ENCODE data around the gene GABRB3.

Gene GABRB3

DNA sequence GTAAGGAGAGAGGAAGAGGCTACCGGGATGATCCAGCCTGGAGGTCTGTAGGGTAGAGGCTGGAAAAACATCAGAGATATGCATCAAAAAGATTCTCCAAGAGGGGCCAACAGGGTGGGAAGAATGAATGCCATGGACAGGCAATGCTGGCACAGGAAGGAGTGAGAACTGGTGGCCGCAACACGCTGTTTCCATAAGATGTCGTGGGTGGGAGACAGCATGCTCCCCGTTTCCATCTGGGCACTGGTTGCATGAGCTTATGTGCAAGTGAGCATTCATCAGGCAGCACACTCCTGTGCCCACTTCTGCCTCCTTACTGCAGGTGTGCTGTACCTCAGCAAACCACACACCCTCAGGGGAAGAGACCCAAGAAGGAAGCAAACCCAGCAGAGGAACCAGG, 59.4 kb downstream of the GABRB3 start:
- TF ChIP-seq, protein P1, sequence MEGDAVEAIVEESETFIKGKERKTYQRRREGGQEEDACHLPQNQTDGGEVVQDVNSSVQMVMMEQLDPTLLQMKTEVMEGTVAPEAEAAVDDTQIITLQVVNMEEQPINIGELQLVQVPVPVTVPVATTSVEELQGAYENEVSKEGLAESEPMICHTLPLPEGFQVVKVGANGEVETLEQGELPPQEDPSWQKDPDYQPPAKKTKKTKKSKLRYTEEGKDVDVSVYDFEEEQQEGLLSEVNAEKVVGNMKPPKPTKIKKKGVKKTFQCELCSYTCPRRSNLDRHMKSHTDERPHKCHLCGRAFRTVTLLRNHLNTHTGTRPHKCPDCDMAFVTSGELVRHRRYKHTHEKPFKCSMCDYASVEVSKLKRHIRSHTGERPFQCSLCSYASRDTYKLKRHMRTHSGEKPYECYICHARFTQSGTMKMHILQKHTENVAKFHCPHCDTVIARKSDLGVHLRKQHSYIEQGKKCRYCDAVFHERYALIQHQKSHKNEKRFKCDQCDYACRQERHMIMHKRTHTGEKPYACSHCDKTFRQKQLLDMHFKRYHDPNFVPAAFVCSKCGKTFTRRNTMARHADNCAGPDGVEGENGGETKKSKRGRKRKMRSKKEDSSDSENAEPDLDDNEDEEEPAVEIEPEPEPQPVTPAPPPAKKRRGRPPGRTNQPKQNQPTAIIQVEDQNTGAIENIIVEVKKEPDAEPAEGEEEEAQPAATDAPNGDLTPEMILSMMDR (IDR thresholded peaks at IDR 0.05), result no peak

DNA sequence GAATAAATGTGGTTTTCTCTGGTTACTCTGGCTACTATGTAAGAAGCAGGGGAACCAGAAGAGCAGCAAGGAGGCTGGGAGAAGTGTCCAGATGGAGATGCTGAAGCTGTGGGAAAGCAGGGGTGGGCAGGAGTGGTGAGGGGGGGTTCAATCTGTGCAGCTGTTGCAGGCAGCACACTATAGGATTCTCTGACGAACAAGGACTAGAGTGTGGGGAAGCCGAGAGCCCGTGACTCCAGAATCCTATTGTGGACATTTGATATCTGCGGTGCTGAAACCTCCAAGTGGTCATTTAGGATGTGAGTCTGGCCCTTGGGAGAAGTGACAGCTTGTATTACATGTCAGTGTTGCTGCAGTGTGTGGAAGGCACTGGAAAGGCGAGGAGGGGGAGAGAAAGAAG, 60.5 kb downstream of the GABRB3 start:
- TF ChIP-seq, protein P1 (IDR thresholded peaks at IDR 0.05), result no peak

DNA sequence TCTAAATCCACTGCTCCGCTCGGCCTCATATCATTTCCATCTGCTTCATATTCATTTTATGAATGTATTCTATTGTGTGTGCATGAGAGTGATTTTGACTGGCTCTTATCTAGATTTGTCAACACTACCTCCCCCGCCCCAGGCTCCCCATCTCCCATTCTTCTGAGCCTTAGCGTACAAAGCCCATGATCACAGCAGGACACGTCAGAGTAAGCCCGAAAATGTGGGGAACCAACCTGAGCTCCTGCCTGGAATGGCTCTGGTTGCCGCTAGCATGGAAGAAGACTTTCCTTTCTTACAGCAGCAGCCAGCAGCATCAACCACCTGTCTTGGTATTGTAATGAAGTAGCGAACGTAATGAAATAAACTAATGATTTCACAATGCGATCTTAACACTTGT, 61.4 kb downstream of the GABRB3 start:
- TF ChIP-seq, protein P1 (IDR thresholded peaks at IDR 0.05), result no peak

DNA sequence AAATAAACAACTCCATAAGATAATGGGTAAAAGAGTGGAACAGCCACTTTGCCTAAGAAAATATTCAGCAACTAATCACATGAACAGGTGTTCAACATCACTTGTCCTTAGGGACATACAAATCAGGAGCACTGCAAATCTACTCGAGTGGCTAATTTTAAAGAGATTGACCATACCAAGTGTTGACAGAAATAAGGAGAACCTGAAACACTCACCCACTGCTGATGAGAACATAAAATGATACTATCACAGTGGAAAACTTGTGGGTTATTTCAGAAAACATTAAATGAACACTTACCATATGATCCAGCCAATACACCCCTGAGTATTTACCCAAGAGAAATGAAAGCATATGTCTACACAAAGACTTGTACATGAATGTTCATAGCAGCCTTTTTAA, 70.5 kb downstream of the GABRB3 start:
- TF ChIP-seq, protein P1 (IDR thresholded peaks at IDR 0.05), result no peak

DNA sequence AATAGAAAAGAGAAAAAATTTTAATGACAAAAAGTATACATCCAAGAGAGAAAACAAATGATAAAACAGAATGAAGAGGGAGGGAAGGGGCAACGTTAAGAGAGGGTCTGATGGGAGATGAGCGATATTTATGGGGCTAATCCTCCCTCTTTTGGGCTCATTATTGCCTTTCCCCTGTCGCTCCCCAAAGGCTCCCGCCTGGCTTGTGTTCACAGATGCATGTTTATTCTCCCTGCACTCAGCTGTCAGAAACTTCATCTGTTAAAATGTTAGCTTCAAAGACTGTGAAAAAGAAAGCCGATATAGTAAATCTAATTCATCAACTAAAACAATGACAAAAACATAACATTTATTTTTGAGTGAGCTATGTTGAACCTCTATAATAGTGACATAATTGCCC, 74.3 kb downstream of the GABRB3 start:
- TF ChIP-seq, protein P1 (IDR thresholded peaks at IDR 0.05), result no peak

DNA sequence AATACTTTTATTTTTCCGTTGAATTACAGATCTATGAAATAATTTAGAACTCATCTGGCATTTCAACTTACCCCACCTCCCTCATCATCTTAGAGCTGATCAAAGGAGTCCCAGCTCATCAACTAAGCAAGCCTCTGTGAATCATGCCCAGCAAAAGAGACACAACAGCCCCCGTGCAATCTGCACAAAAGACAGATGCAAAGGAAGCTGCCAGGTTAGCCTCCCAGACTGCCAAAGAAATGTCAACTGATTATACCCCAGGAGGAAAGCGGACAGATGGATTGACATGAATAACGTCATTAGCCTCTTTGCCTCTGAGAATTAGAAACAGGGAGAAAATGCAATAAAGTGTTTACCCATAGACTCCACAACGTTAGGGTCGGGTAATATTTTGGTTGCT, 75.0 kb downstream of the GABRB3 start:
- TF ChIP-seq, protein P1 (IDR thresholded peaks at IDR 0.05), result no peak

DNA sequence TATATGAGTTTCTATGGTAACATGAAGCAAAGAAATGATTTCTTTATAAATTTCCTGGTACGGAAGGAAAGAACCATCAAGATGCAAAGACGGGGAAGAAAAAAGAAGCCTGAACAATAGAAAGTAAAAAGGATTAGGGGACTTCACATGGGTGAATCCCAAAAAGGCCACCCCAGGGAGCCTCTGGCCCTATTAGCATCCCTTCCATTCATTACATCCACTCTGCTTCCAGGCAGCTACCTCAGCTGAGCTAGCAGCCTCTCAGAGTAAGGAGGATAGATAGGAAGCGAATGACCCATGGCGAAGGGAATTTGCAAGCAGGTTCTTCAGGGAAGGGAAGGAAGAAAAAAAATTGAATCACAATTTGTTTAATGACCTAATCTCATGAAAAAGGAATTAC, 81.6 kb downstream of the GABRB3 start:
- TF ChIP-seq, protein P1 (IDR thresholded peaks at IDR 0.05), result no peak

DNA sequence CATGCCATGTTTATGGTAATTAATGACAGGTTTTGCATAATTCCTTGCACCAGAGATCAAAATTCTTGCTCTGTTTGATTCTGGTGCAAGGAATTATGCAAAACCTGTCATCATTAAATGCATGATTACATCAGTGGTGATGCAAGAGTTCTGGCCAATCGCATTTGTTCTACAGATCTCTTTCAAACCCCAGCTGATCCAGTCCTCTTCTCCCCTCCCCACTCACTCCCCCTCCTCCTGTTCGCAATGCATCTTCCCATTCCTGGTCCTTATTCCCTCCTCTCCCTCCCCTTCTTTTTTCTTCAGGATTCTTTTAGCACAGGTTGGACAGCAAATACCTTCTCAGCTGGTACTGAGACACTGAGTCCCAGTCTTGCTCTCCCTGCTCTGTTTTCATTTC, 82.1 kb downstream of the GABRB3 start:
- TF ChIP-seq, protein P1 (IDR thresholded peaks at IDR 0.05), result no peak

All from LNCAP (cell line).